Lung (tissue), 12 donors: ENCODE data around the gene PALLD. TPM values are rescaled to one million over a fixed set of nuclear protein-coding genes. Genes with fewer than 3 reads are reported as not detected.

ENCODE experiments used
- ATAC-seq: fragments of 200-7000 bp; cut with Tn5 transposase; one replicate; pipeline ENCODE4 v1.9.1; 2020; ENCODE audit warnings: moderate number of reproducible peaks; ENCODE audit not compliant: insufficient read depth, low FRiP score
- DNase-seq, 3 donors: peaks; one replicate each; pipeline ENCODE4 v3.0.0-alpha.2; 2013 to 2017
- H3K27ac ChIP-seq, 2 donors: one replicate each; pipeline ENCODE4 v1.5.1; 2013; ENCODE audit warnings: mild to moderate bottlenecking in 2 of 2, moderate library complexity in 2 of 2, control low read depth in 1 of 2, inconsistent platforms in 1 of 2, low read depth in 1 of 2, low read length in 1 of 2
- H3K27me3 ChIP-seq, 3 donors: one replicate each; pipeline ENCODE4 v1.5.1; 2013; ENCODE audit warnings: low read length in 2 of 3; ENCODE audit not compliant: control insufficient read depth in 3 of 3, insufficient read depth in 3 of 3
- H3K36me3 ChIP-seq, 4 donors: one replicate each; pipeline ENCODE4 v1.5.1; 2013; ENCODE audit warnings: low read length in 4 of 4, mild to moderate bottlenecking in 1 of 4, moderate library complexity in 1 of 4; ENCODE audit not compliant: control insufficient read depth in 4 of 4, insufficient read depth in 4 of 4
- H3K4me1 ChIP-seq, 5 donors: one replicate each; pipeline ENCODE4 v1.5.1; 2013; ENCODE audit warnings: low read length in 5 of 5, mild to moderate bottlenecking in 2 of 5, moderate library complexity in 1 of 5; ENCODE audit not compliant: control insufficient read depth in 5 of 5, insufficient read depth in 5 of 5
- H3K4me3 ChIP-seq: one replicate; pipeline ENCODE4 v1.5.1; 2013; ENCODE audit warnings: mild to moderate bottlenecking, control low read depth, moderate library complexity
- H3K9ac ChIP-seq, 2 donors: one replicate each; pipeline ENCODE4 v1.5.1; 2013; ENCODE audit warnings: low read length in 2 of 2, control low read depth in 1 of 2; ENCODE audit not compliant: insufficient read depth in 1 of 2
- H3K9me3 ChIP-seq, 4 donors: one replicate each; pipeline ENCODE4 v1.5.1; 2013; ENCODE audit warnings: low read length in 3 of 4, mild to moderate bottlenecking in 1 of 4, moderate library complexity in 1 of 4; ENCODE audit not compliant: control insufficient read depth in 4 of 4, insufficient read depth in 3 of 4
- CTCF ChIP-seq: IDR thresholded peaks from 2 replicates; pipeline ENCODE4 v1.5.1; 2012; ENCODE audit warnings: mild to moderate bottlenecking; ENCODE audit errors: control extremely low read depth, extremely low read depth
- WGBS, 2 donors: extraction: QIAGEN DNeasy Blood & Tissue Kit; methylation state at CpG; one replicate each; pipeline ENCODE4 v1.1.7; 2013; 5-methylcytosine and 5-hydroxymethylcytosine counted together
- polyA plus RNA-seq, 2 donors: library from polyadenylated mRNA; stranded (reverse); fragments of 200-250 nt; gene quantifications; one replicate each; pipeline ENCODE4 v1.2.1, GENCODE V29; 2013
- total RNA-seq, 2 donors: library from RNA; depleted of rRNA in 1 of 2; stranded (reverse); fragments of >200 nt in 1 of 2; gene quantifications; one replicate each; pipeline ENCODE4 v1.2.1, GENCODE V29; 2014 to 2021
- donor health status: control.
- donor health status: control.
- donor health status: Bipolar disorder and iron deficiency.
- donor health status: healthy.
- donor health status: DM: yes; HTN: yes; CAD: no.

The PALLD gene
- total and polyA plus RNA-seq, 4 donors: 20.7 to 139 (median 63.0) TPM

GRCh38 chr4:168885400-168885799 is 388.5 kb downstream of the PALLD start:
- H3K36me3 ChIP-seq: peaks cover 2 to 23% (median 17%) of the 10 kb centered on the region in 4 donors

GRCh38 chr4:168886351-168886750 is 389.5 kb downstream of the PALLD start:
- TF ChIP-seq CTCF: no peak
- Histone ChIP-seq H3K4me1 (peaks cover 0 to 32% (median 3%) of the 10 kb centered on the region in 5 donors), H3K9me3 (peaks cover 0 to 2% (median 0%) of the 10 kb centered on the region in 4 donors), H3K4me3 (no peak overlapping the region), H3K36me3 (peaks cover 5 to 33% (median 25%) of the 10 kb centered on the region in 4 donors), H3K9ac (no peak overlapping the region), H3K27ac (no peak overlapping the region), H3K27me3 (no peaks in the 10 kb centered on the region)
- DNase-seq (no peak), ATAC-seq (no peak)

More at GRCh38 chr4:168885400-168885799, 388.5 kb downstream of the PALLD start:
- no peak for ATAC-seq
- DNase-seq: no peak
- Histone ChIP-seq H3K9ac (no peak overlapping the region), H3K4me1 (peaks cover 0 to 38% (median 3%) of the 10 kb centered on the region in 5 donors), H3K27ac (no peak overlapping the region), H3K9me3 (peaks cover 0 to 2% (median 0%) of the 10 kb centered on the region in 4 donors), H3K27me3 (no peaks in the 10 kb centered on the region), H3K4me3 (no peak overlapping the region)
- TF ChIP-seq CTCF: no peak
- WGBS, 2 donors: 61 to 85% methylated on average over 2 of the region's 2 CpGs

- H3K9me3 ChIP-seq: no peaks in the 10 kb centered on the region
- no peak for DNase-seq
- no peaks in the 10 kb centered on the region for H3K27me3 ChIP-seq
- H3K4me3 ChIP-seq: no peak overlapping the region
- H3K9ac ChIP-seq: no peak overlapping the region
- peaks cover 5 to 30% (median 20%) of the 10 kb centered on the region in 4 donors for H3K36me3 ChIP-seq
- peak overlapping the region in 1 of 2 donors; percentile 33 for H3K27ac ChIP-seq
- 45 to 79% methylated on average over 1 of the region's 1 CpG for WGBS, 2 donors
- peaks cover 0 to 29% (median 3%) of the 10 kb centered on the region in 5 donors for H3K4me1 ChIP-seq
- no peak for ATAC-seq
- no peak for TF ChIP-seq CTCF
These were observed 391.0 kb downstream of the PALLD start for GRCh38 chr4:168887809-168888208.

GRCh38 chr4:168888715-168889215 is 391.9 kb downstream of the PALLD start:
- Histone ChIP-seq H3K9ac (no peak overlapping the region), H3K27me3 (no peaks in the 10 kb centered on the region), H3K4me3 (no peak overlapping the region), H3K9me3 (no peaks in the 10 kb centered on the region), H3K36me3 (peaks cover 8 to 34% (median 24%) of the 10 kb centered on the region in 4 donors), H3K27ac (no peak overlapping the region), H3K4me1 (peaks cover 0 to 32% (median 3%) of the 10 kb centered on the region in 5 donors)
- 91 to 93% methylated on average over 4 to 6 of the region's 6 CpGs for WGBS, 2 donors
- ATAC-seq: no peak
- DNase-seq: no peak
- TF ChIP-seq CTCF: no peak
